ENCODE data around the gene KNDC1. TPM values are rescaled to one million over a fixed set of nuclear protein-coding genes. Genes with fewer than 3 reads are reported as not detected.

Gene KNDC1
- total RNA-seq, 3 donors from 2014 or later = 0.14 to 0.60 (median 0.32) TPM

DNA sequence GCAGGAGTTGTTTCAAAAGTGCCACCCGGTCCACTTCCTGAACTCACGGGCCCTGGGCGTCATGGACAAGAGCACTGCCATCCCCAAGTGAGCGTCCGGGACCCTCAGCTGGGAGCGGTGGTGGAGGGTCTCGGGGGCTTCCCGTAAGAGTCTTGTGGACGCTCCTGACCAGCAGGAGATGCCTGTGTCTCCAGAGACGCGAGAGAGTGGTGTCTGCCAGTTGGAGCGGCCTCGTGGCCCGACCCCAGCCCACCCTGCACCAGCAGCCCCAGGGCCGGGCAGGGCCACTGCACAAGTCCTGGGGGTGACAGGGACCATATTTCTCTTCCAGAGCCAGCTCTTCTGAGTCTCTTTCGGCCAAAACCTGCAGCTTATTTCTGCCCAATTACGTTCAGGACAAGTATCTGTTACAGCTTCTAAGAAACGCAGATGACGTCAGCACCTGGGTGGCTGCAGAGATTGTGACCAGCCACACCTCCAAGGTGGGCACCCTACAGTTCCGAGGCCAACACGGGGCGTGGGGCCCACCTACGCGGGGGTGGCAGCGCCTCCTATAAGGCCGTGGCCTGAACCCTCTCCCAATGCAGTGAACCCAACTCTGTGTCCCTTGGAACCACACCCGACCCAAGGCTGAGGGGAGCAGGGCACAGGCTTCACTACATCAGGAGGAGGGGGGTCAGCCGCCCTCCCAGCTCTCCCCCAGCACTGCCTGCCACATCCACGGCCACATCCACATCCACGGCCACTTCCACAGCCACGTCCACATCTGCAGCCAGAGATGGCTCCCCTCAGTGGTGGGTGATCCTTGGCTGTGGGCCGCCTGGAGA is 53.8 kb downstream of the KNDC1 start:
- Histone ChIP-seq H3K4me3 (no peak overlapping the region), H3K9me3 (no peaks in the 10 kb centered on the region), H3K4me1 (ENCODE audit: low read depth) (no peaks in the 10 kb centered on the region), H3K36me3 (ENCODE audit: low read depth) (no peaks in the 10 kb centered on the region)
- intact Hi-C loops (cut with DNase I, micrococcal nuclease) = no loop called here
- no peak for ATAC-seq
- DNase-seq = no peak
- TF ChIP-seq, protein P1, sequence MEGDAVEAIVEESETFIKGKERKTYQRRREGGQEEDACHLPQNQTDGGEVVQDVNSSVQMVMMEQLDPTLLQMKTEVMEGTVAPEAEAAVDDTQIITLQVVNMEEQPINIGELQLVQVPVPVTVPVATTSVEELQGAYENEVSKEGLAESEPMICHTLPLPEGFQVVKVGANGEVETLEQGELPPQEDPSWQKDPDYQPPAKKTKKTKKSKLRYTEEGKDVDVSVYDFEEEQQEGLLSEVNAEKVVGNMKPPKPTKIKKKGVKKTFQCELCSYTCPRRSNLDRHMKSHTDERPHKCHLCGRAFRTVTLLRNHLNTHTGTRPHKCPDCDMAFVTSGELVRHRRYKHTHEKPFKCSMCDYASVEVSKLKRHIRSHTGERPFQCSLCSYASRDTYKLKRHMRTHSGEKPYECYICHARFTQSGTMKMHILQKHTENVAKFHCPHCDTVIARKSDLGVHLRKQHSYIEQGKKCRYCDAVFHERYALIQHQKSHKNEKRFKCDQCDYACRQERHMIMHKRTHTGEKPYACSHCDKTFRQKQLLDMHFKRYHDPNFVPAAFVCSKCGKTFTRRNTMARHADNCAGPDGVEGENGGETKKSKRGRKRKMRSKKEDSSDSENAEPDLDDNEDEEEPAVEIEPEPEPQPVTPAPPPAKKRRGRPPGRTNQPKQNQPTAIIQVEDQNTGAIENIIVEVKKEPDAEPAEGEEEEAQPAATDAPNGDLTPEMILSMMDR (IDR thresholded peaks at IDR 0.05) = no peak

DNA sequence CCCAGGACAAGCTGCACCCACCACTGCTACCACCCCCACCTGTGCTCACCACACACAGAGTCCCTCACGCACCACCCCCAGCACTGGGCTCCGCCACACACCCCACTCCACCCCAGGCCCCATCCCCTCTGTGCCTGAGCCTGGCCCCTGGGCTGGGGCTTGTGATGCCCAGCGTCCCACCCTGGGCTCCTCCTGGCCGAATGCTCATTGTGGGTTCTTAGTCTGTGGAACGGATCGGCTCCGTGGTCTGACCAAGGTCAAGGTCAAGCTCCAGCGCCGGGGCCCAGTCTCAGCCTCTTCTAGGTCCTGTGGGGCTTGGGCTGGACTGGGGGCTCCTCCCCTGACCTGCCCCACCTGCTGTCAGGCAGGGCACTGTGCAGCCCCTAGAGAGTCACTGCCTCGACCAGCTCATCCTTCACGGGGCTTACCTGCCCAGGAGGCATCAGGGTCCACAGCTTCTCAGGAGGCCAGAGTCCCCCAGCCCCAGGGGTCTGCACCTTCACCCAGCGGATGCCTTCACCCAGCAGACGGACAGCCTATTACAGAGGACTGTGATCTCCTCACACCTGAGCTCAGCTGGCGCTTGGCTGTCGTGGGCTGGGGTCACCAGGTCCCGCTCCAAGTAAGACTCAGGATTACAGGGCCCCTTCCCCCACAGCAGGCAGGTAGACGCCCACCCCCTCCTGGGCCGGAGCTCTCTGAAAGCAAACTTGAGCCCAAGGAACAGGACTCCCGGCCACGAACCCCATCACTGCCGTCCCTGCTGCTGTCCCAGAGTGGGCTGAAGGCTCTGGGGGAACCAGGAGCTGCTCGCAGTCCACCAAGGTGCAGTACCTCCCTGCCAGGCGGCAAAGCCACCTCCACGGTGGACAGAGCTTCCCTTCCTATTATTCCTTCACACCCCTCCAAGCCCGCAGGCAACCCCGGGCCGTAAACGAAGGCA is 54.7 kb downstream of the KNDC1 start:
- Histone ChIP-seq H3K9me3 (no peaks in the 10 kb centered on the region), H3K36me3 (ENCODE audit: low read depth) (no peaks in the 10 kb centered on the region), H3K4me3 (no peak overlapping the region), H3K4me1 (ENCODE audit: low read depth) (no peaks in the 10 kb centered on the region)
- intact Hi-C loops (cut with DNase I, micrococcal nuclease) = no loop called here
- DNase-seq (peak in 1 of 3 donors; percentile 35), ATAC-seq (no peak)
- TF ChIP-seq, protein P1 (IDR thresholded peaks at IDR 0.05) = no peak

DNA sequence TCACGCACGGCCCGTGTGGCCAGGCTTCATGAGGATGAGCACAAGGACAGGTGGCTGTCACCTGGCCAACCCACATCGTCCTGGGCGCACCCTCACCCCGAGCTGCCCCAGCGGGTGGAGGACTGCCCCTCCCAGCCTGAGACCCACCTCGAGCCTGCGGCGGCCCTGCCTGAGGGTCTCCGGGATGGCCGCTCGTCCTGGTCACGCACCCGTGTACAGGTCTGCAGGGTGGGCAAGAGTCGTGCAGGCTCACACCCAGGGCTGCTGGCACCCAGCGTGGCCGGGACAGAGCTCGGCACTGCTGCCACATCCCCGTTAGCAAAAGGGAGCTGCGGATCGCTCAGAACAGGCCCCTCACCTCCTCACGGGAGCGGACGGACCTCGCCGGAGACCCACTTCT is 55.6 kb downstream of the KNDC1 start:
- TF ChIP-seq, protein P1 (IDR thresholded peaks at IDR 0.05) = no peak
- no peak for ATAC-seq
- no peaks in the 10 kb centered on the region for H3K4me1 ChIP-seq (ENCODE audit: low read depth)
- DNase-seq = no peak
- no peaks in the 10 kb centered on the region for H3K36me3 ChIP-seq (ENCODE audit: low read depth)
- H3K4me3 ChIP-seq = no peak overlapping the region
- intact Hi-C loops (cut with DNase I, micrococcal nuclease) = no loop called here
- no peaks in the 10 kb centered on the region for H3K9me3 ChIP-seq

DNA sequence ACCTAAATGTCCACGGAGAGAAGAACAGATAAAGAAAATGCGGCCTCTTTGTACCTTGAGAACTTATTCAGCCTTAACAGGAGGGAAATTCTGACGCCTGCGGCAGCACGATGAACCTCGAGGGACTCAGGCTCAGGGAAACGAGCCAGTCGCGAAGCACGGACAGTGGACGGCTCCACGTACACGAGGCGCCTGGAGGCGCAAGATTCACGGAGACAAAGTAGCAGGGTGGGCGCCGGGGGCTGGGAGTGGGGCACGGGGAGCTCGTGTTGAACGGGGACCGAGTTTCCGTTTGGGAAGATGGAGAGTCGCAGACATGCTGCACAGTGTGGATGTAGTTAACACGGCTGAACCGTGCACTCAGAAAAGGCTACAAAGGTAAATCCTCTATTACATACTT is 56.8 kb downstream of the KNDC1 start:
- H3K4me1 ChIP-seq (ENCODE audit: low read depth) = no peaks in the 10 kb centered on the region
- DNase-seq = peak in 1 of 3 donors; percentile 34
- no peak for ATAC-seq
- no peaks in the 10 kb centered on the region for H3K9me3 ChIP-seq
- no peak overlapping the region for H3K4me3 ChIP-seq
- no peaks in the 10 kb centered on the region for H3K36me3 ChIP-seq (ENCODE audit: low read depth)
- intact Hi-C loops (cut with DNase I, micrococcal nuclease) = no loop called here
- TF ChIP-seq, protein P1 (IDR thresholded peaks at IDR 0.05) = no peak

DNA sequence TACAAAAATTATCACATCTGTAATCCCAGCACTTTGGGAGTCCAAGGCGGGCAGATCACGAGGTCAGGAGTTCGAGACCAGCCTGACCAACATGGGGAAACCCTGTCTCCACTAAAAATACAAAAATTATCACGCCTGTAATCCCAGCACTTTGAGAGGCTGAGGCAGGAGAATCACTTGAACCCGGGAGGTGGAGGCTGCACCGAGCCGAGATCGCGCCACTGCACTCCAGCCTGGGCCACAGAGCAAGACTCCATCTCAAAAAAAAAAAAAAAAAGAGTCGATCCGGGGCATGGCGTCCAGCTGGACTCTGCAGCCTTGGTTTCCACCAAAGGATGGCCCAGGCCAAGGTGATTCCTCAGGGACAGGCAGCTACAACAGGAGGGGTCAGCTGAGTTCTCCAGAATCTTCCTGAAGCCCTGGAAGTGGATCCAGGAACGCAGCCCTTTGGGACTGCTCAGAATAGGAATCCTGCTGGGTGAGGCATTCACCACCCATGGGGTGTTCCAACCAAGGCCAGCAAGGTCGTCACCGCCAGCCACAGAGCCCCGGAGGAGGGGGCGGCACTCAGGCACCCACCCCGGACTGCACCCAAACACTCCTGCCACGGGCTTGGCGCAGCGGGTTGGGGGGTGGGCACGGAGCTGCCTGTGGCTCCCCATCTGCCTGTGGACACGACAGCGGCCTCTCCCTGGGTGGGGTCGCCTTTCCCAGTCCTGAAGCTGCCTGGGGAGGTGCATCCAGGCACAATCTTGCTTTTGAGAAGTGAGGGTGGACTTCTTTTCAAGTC is 58.0 kb downstream of the KNDC1 start:
- DNase-seq (no peak), ATAC-seq (no peak)
- TF ChIP-seq, protein P1 (IDR thresholded peaks at IDR 0.05) = no peak
- intact Hi-C loops (cut with DNase I, micrococcal nuclease) = no loop called here
- H3K9me3 ChIP-seq = no peaks in the 10 kb centered on the region
- no peaks in the 10 kb centered on the region for H3K4me1 ChIP-seq (ENCODE audit: low read depth)
- H3K4me3 ChIP-seq = no peak overlapping the region
- no peaks in the 10 kb centered on the region for H3K36me3 ChIP-seq (ENCODE audit: low read depth)

Data from mucosa of descending colon (tissue), 3 donors.